Mesothelial cell of epicardium (in vitro differentiated cells): Measurements from ENCODE around the gene NOSIP. TPM values are rescaled to one million over a fixed set of nuclear protein-coding genes. Genes with fewer than 3 reads are reported as not detected.

ENCODE experiments used
- DNase-seq, 2 experiments: peaks; one replicate each; pipeline ENCODE4 v3.0.0; 2021; ENCODE audit warnings: low spot score in 2 of 2; ENCODE audit not compliant: unreplicated experiment in 2 of 2
- H3K27ac Mint-ChIP-seq: 2 replicates; pipeline ENCODE4 v1.8.0; 2021; ENCODE audit warnings: mixed read lengths
- H3K27me3 Mint-ChIP-seq: 2 replicates; pipeline ENCODE4 v1.8.0; 2021; ENCODE audit warnings: low read depth, mixed read lengths
- H3K36me3 Mint-ChIP-seq: 2 replicates; pipeline ENCODE4 v1.8.0; 2021; ENCODE audit warnings: mixed read lengths
- H3K4me1 Mint-ChIP-seq: 2 replicates; pipeline ENCODE4 v1.8.0; 2021; ENCODE audit warnings: mixed read lengths
- H3K4me3 Mint-ChIP-seq: 2 replicates; pipeline ENCODE4 v1.8.0; 2021; ENCODE audit warnings: mild to moderate bottlenecking, moderate library complexity, mixed read lengths
- H3K9me3 Mint-ChIP-seq: 2 replicates; pipeline ENCODE4 v1.8.0; 2021; ENCODE audit warnings: mixed read lengths
- total RNA-seq: library from RNA; stranded (reverse); gene quantifications from 3 replicates; pipeline ENCODE4 v1.2.1, GENCODE V29; 2021
- TF ChIP-seq, protein P1 (sequence below): fragments of 200-600 bp; sonication (generic); IDR thresholded peaks from one replicate; pipeline ENCODE4 v1.5.0; 2021; ENCODE audit warnings: antibody characterized with exemption; ENCODE audit not compliant: unreplicated experiment

The NOSIP gene
- total RNA-seq, 1 donor from 2014 or later, result 53.3 TPM

DNA sequence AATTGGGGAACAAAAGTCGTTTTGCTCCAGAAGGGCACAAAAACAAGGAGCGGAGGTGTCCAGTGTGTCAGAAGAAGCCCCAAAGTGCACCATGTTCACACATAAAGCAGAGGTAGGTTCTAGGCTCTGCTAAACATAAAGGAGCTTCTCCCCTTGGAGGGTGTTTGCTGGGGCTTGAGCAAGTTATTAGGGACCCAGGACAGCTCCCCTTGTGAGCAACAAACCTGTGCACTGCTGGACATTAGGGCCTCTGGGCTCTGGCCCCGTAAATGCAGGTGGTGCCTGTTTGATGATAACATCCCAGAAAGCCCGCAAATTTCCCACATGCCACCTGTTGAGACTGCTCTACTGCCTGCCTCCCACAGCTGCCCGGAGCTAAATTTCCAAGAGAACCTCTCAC is 41.7 kb downstream of the NOSIP start:
- peaks cover 10% of the 10 kb centered on the region for H3K27me3 Mint-ChIP-seq
- peaks cover 8% of the 10 kb centered on the region for H3K4me1 Mint-ChIP-seq
- H3K4me3 Mint-ChIP-seq, result no peak overlapping the region
- TF ChIP-seq, protein P1, sequence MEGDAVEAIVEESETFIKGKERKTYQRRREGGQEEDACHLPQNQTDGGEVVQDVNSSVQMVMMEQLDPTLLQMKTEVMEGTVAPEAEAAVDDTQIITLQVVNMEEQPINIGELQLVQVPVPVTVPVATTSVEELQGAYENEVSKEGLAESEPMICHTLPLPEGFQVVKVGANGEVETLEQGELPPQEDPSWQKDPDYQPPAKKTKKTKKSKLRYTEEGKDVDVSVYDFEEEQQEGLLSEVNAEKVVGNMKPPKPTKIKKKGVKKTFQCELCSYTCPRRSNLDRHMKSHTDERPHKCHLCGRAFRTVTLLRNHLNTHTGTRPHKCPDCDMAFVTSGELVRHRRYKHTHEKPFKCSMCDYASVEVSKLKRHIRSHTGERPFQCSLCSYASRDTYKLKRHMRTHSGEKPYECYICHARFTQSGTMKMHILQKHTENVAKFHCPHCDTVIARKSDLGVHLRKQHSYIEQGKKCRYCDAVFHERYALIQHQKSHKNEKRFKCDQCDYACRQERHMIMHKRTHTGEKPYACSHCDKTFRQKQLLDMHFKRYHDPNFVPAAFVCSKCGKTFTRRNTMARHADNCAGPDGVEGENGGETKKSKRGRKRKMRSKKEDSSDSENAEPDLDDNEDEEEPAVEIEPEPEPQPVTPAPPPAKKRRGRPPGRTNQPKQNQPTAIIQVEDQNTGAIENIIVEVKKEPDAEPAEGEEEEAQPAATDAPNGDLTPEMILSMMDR, result no peak
- H3K9me3 Mint-ChIP-seq, result no peaks in the 10 kb centered on the region
- no peak overlapping the region for H3K27ac Mint-ChIP-seq
- peaks cover 6% of the 10 kb centered on the region for H3K36me3 Mint-ChIP-seq
- no peak for DNase-seq

DNA sequence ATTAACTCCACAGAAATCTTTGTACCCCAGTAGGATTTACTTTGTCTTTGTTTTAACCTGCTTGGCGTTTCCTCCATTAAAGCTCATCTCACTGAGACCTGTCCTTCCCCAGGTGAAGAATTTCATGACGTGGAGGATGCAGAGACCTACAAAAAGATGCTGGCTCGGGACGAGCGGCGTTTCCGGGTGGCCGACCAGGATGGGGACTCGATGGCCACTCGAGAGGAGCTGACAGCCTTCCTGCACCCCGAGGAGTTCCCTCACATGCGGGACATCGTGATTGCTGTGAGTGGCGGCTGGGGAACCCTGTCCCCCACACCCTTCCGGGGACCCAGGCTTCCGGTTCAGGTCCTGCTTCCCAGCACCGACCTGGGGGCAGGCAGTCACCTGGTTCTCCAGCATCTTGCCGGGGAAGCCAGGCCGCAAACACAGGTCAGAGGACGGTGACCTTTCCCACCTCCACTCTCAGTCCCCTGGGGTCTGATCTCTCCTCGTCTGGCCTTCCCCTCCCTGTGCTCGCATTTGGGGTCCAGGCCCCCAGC is 43.4 kb downstream of the NOSIP start:
- H3K36me3 Mint-ChIP-seq, result peaks cover 3% of the 10 kb centered on the region
- peaks cover 15% of the 10 kb centered on the region for H3K4me1 Mint-ChIP-seq
- peaks cover 10% of the 10 kb centered on the region for H3K27me3 Mint-ChIP-seq
- no peak overlapping the region for H3K4me3 Mint-ChIP-seq
- no peaks in the 10 kb centered on the region for H3K9me3 Mint-ChIP-seq
- DNase-seq, result no peak
- TF ChIP-seq, protein P1, result no peak
- no peak overlapping the region for H3K27ac Mint-ChIP-seq

DNA sequence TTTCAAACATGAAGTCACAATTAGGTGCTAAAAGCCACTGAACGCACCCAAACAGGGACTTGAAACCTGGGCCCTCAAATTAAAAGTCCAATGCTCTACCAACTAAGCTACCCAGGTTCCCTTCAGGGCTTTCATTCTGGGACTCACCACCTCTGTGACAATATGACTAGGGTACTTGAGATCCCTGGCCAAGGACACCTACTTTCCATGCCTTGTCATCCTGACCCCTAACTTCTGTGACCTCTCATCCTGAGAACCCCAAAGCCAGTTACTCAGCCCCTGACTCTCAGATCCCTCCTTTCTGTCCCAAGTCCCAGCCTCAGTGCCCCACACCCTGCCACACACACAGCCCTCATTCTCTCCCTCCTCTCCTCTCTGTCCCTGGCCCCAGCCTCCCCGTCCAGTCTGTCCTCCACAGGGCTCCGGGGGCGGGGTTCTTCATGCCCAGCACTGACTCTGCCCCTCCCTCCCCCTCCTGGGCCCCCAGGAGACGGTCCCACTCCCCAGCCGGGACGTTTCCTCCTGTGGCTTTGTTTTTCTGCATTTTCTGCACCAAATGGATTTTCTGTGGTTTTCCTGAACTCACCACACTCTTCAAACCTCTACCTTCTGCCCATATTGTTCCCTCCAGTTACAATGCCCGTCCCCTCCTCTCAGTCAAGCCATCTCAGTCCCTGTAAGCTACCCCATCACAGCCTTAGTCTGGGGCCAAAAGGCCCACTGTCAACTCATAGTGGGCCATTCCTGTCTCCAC is 45.5 kb downstream of the NOSIP start:
- Mint-ChIP-seq H3K4me1 (peaks cover 15% of the 10 kb centered on the region), H3K27me3 (peaks cover 10% of the 10 kb centered on the region), H3K36me3 (peaks cover 3% of the 10 kb centered on the region), H3K9me3 (no peaks in the 10 kb centered on the region), H3K27ac (no peak overlapping the region), H3K4me3 (peak overlapping the region; percentile 70)
- DNase-seq, result no peak
- TF ChIP-seq, protein P1, result no peak

DNA sequence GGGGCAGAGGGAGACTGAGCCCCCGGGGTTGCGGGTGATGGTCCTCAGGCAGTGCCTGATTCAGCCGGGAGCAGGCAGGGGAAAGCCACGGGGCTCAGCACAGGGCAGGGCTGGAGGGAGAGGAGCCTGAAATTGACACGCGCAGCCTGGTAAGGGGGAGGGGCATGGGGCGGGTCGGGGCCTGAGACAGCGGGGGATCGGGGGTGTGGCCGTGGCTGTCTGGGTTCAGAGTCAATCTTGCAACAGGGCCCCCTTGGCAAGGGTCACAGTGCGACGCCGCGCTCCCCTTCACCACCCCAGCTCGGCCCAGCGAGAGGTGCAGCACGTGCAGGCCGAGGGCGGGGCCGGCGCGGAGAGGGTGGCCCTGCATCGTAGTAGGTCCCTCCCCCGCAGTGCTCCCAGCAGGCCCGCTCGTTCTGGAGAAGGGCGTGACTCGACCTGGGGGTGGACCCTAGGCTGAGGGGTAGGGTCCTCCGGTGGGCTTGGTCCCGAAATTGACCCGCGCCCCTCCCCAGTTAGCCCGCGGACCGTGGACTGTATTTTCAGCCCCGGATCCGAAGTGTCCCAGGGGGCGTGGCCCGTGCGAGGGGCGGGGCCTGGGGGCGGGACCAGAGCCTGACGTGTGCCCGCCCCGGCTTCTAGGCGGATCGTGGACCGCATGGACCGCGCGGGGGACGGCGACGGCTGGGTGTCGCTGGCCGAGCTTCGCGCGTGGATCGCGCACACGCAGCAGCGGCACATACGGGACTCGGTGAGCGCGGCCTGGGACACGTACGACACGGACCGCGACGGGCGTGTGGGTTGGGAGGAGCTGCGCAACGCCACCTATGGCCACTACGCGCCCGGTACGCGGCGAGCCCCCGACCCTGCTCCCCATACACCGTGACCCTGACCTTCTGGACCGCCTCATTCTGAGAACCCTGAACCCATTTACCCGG is 46.5 kb downstream of the NOSIP start:
- H3K4me1 Mint-ChIP-seq, result peaks cover 15% of the 10 kb centered on the region
- peaks cover 10% of the 10 kb centered on the region for H3K27me3 Mint-ChIP-seq
- no peak overlapping the region for H3K27ac Mint-ChIP-seq
- peaks cover 7% of the 10 kb centered on the region for H3K36me3 Mint-ChIP-seq
- peak overlapping the region; percentile 70 for H3K4me3 Mint-ChIP-seq
- TF ChIP-seq, protein P1, result no peak
- no peaks in the 10 kb centered on the region for H3K9me3 Mint-ChIP-seq
- peak; percentile 67 to 85 for DNase-seq

DNA sequence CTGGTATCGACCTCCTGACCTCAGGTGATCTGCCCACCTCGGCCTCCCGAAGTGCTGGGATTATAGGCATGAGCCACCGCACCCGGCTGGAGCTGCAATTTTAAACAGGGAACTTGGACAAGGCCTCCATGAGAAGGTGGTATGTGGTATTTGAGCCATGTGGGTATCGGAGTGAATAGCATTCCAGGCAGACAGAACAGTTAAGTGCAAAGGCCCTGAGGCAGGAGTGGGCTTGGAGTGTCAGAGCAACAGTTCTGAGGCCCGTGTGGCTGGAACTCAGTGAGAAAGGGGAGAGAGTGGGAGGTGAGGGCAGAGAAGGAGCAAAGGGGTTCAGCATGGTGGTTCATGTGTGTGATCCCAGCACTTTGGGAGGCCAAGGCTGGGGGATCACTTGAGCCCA is 49.6 kb downstream of the NOSIP start:
- TF ChIP-seq, protein P1, result no peak
- Mint-ChIP-seq H3K9me3 (no peaks in the 10 kb centered on the region), H3K27me3 (peaks cover 10% of the 10 kb centered on the region), H3K4me1 (peaks cover 20% of the 10 kb centered on the region), H3K36me3 (peaks cover 15% of the 10 kb centered on the region), H3K27ac (no peak overlapping the region), H3K4me3 (no peak overlapping the region)
- DNase-seq, result no peak
